NT2/D1 (cell line): ENCODE measurements around the gene TSPOAP1.

ENCODE experiments used
- SUZ12 ChIP-seq: IDR thresholded peaks from 2 replicates; pipeline ENCODE4 v1.6.1; 2011; ENCODE audit not compliant: insufficient read length, insufficient read depth; ENCODE audit errors: extremely low read depth
- YY1 ChIP-seq: IDR thresholded peaks from 2 replicates; pipeline ENCODE4 v1.6.1; 2011; ENCODE audit not compliant: insufficient read length, insufficient read depth
- ZNF274 ChIP-seq: IDR thresholded peaks from 2 replicates; pipeline ENCODE4 v1.6.1; 2011; ENCODE audit warnings: mild to moderate bottlenecking, low read depth, low read length

GRCh38 chr17:58303971-58304749, 24.4 kb downstream of the TSPOAP1 start:
- TF ChIP-seq YY1 (no peak), ZNF274 (no peak), SUZ12 (no peak)
